Camera-type eye (tissue), 1 donor: ENCODE data around the gene STOML2. TPM values are rescaled to one million over a fixed set of nuclear protein-coding genes. Genes with fewer than 3 reads are reported as not detected.

Source experiments
- total RNA-seq: library from RNA; depleted of rRNA; stranded (reverse); fragments of >200 nt; gene quantifications from one replicate; pipeline ENCODE4 v1.2.3, GENCODE V29; 2014

The STOML2 gene
- 85.3 TPM for total RNA-seq

GRCh38 chr9:35102769-35103659 is at the start of gene STOML2:
Gene STOML2 (minus strand): TSS chr9:35103131. CDS start chr9:35103094, 37 bp downstream.

GRCh38 chr9:35115680-35116538 is 13.0 kb upstream of the STOML2 start, which contains the start of gene ATOSB:
Gene ATOSB (minus strand): TSS chr9:35115862. CDS start chr9:35108274, 7,588 bp downstream.

GRCh38 chr9:35096035-35096849 is 6.7 kb downstream of the STOML2 start, which contains the start of gene PIGO:
Gene PIGO (minus strand): TSS chr9:35096591. CDS start chr9:35095565, 1,026 bp downstream.

GRCh38 chr9:35079426-35080341 is 23.2 kb downstream of the STOML2 start, which contains the start of gene FANCG:
Gene FANCG (minus strand): TSS chr9:35079942. CDS start chr9:35079524, 418 bp downstream.

GRCh38 chr9:35072461-35073278 is 30.3 kb downstream of the STOML2 start, which contains the start of gene VCP:
Gene VCP (minus strand): TSS chr9:35072625. CDS start chr9:35072353, 272 bp downstream.

Other genes with a start within 250 kb of the STOML2 start
- gene PHF24, start 144.8 kb downstream of the STOML2 start, total RNA-seq: 11.2 TPM
- 23.5 TPM for gene DNAJB5, start 113.4 kb downstream of the STOML2 start, total RNA-seq
- 174 TPM for gene VCP, start 30.5 kb downstream of the STOML2 start, total RNA-seq
- gene FANCG, start 23.2 kb downstream of the STOML2 start, total RNA-seq: 29.5 TPM
- gene PIGO, start 6.5 kb downstream of the STOML2 start, total RNA-seq: 24.4 TPM
- gene ATOSB, start 12.7 kb upstream of the STOML2 start, total RNA-seq: 19.1 TPM
- gene UNC13B, start 58.9 kb upstream of the STOML2 start, total RNA-seq: 56.1 TPM